ENCODE data around the gene ATF2. TPM values are rescaled to one million over a fixed set of nuclear protein-coding genes. Genes with fewer than 3 reads are reported as not detected.
A peak's percentile ranks its signal among the peaks of the same experiment; 100 is the strongest.

The ATF2 gene
- total and polyA plus RNA-seq, 2 of the 8 experiments (the other 6 are each of a cell fraction or from before 2014, with no cell fraction given), result 31.2 to 46.5 TPM

DNA sequence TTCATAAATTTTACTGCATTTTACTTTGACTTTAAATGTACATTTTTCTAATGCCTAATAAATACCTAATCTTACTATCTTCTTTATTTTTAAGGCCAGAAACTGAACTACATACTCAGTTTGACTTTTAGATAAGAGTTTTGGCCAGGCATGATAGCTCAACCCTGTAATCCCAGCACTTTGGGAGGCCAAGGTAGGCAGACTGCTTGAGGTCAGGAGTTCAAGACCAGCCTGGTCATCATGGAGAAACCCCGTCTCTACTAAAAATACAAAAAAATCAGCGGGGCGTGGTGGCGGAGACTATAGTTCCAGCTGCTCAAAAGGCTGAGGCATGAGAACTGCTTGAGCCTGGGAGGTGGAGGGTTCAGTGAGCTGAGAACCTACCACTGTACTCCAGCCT, 9.1 kb downstream of the ATF2 start:
- Histone ChIP-seq H4K91ac (replicated peaks; ENCODE audit: insufficient read length, low read length) (no peak overlapping the region), H3K4me3 (ENCODE audit: extremely low read depth in 1 of 4, insufficient read depth in 2 of 4, low read depth in 3 of 4, low read length in 4 of 4) (no peak overlapping the region), H4K8ac (ENCODE audit: extremely low read depth, insufficient read depth, low read length) (peak overlapping the region; percentile 51; the same call in 1 of the 2 replicates), H3K79me1 (ENCODE audit: low read depth, low read length) (peaks cover 6% of the 10 kb centered on the region; the same call in 1 of the 2 replicates), H2BK12ac (ENCODE audit: low read depth, low read length) (no peak overlapping the region), H4K5ac (ENCODE audit: insufficient read length, low read depth, low read length) (no peak overlapping the region), H3K18ac (ENCODE audit: extremely low read depth, low read length) (no peak overlapping the region), H3K4me2 (ENCODE audit: insufficient read depth in 1 of 2, low read depth in 2 of 2, low read length in 2 of 2) (no peak overlapping the region), H2AK5ac (ENCODE audit: low read depth, low read length) (no peak overlapping the region), H3K9me3 (ENCODE audit: insufficient read depth in 2 of 2, low read depth in 1 of 2, low read length in 1 of 2) (no peaks in the 10 kb centered on the region), H2BK120ac (replicated peaks; ENCODE audit: low read depth, low read length) (no peak overlapping the region), H3K4ac (replicated peaks; ENCODE audit: insufficient read length, low read depth, low read length) (no peak overlapping the region), H3K4me1 (replicated peaks in 1 of 4; ENCODE audit: control insufficient read depth in 3 of 4, insufficient read depth in 4 of 4, low read length in 3 of 4) (peaks cover 0 to 4% (median 0%) of the 10 kb centered on the region in 4 experiments; a peak in 1 of 7 replicates), H3K27ac (ENCODE audit: low read depth, low read length) (no peak overlapping the region), H3K36me3 (ENCODE audit: control insufficient read depth in 2 of 4, insufficient read depth in 4 of 4, low read length in 3 of 4) (peaks cover 0 to 4% (median 0%) of the 10 kb centered on the region in 4 experiments; a peak in 1 of 8 replicates), H3K14ac (ENCODE audit: insufficient read length) (no peak overlapping the region), H3K23ac (ENCODE audit: insufficient read length) (no peak overlapping the region), H2AFZ (ENCODE audit: low read length) (no peak overlapping the region), H3K9ac (replicated peaks in 1 of 4; ENCODE audit: extremely low read depth in 1 of 4, low read depth in 3 of 4, low read length in 3 of 4) (no peak overlapping the region), H3K79me2 (ENCODE audit: control insufficient read depth in 1 of 2, insufficient read depth in 2 of 2, low read length in 2 of 2) (peaks cover 26 to 94% of the 10 kb centered on the region in 2 experiments), H2BK5ac (ENCODE audit: low read depth, low read length) (no peak overlapping the region), H2BK15ac (ENCODE audit: low read length) (no peak overlapping the region), H2BK20ac (ENCODE audit: low read length) (no peak overlapping the region), H3K56ac (replicated peaks; ENCODE audit: insufficient read length, low read depth, low read length) (no peak overlapping the region), H4K20me1 (replicated peaks in 1 of 2; ENCODE audit: control insufficient read depth in 1 of 2, insufficient read depth in 2 of 2, low read length in 2 of 2) (peaks cover 6 to 11% of the 10 kb centered on the region in 2 experiments), H3K23me2 (ENCODE audit: low read depth, low read length) (no peaks in the 10 kb centered on the region), H3K27me3 (replicated peaks in 1 of 4; ENCODE audit: control insufficient read depth in 3 of 4, extremely low read depth in 1 of 4, insufficient read depth in 3 of 4, low read length in 3 of 4) (no peaks in the 10 kb centered on the region)
- CTCF ChIA-PET (ENCODE audit: partially characterized antibody), result interaction anchor here (0.6 kb wide), 1 partner anchor 112 kb away, joined by 3 read pairs; no protein-coding TSS in a partner anchor
- DNase-seq (ENCODE audit: low read depth in 1 of 2, low spot score in 2 of 2), result no peak
- FAIRE-seq, result no peak
- 91% methylated on average over 4 of the region's 4 CpGs; no CpG with 5 or more reads in 1 of the 2 experiments for WGBS, 2 experiments (ENCODE audit: extremely low coverage in 1 of 2, insufficient coverage in 1 of 2, insufficient read length in 1 of 2, insufficient replicate concordance in 2 of 2, low coverage in 1 of 2, low lambda C conversion rate in 2 of 2, missing lambda C conversion rate in 1 of 2)
- no peak for TF ChIP-seq CTBP2 (IDR thresholded peaks at IDR 0.05; ENCODE audit: borderline replicate concordance, insufficient read depth, insufficient read length, low read length)
- TF ChIP-seq POU5F1 (IDR thresholded peaks at IDR 0.05; ENCODE audit: low read depth, low read length), result no peak
- TF ChIP-seq RNF2 (IDR thresholded peaks at IDR 0.05; ENCODE audit: borderline replicate concordance, low read depth, low read length, missing control alignments, poor library complexity, severe bottlenecking), result no peak
- TF ChIP-seq EGR1 (IDR thresholded peaks at IDR 0.05; ENCODE audit: borderline replicate concordance, low read depth, low read length), result no peak
- no peak for TF ChIP-seq NRF1 (IDR thresholded peaks at IDR 0.05; ENCODE audit: low read depth, low read length)
- no peak for TF ChIP-seq TAF1 (IDR thresholded peaks at IDR 0.05; ENCODE audit: low read depth, low read length)
- no peak for TF ChIP-seq E2F6 (IDR thresholded peaks at IDR 0.05)
- no peak for TF ChIP-seq EZH2 (IDR thresholded peaks at IDR 0.05; ENCODE audit: low read depth, low read length, severe bottlenecking)
- no peak for TF ChIP-seq EP300 (IDR thresholded peaks at IDR 0.05; ENCODE audit: borderline replicate concordance in 1 of 2, low read depth in 2 of 2, low read length in 2 of 2)
- no peak for TF ChIP-seq SP4 (IDR thresholded peaks at IDR 0.05; ENCODE audit: low read length)
- TF ChIP-seq CEBPB (IDR thresholded peaks at IDR 0.05; ENCODE audit: low read depth, low read length), result no peak
- TF ChIP-seq TEAD4 (IDR thresholded peaks at IDR 0.05; ENCODE audit: low read depth, low read length), result no peak
- POLR2A ChIA-PET (ENCODE audit: partially characterized antibody), result interaction anchor here (0.7 kb wide), 1 partner anchor 8 kb away, joined by 5 read pairs; no protein-coding TSS in a partner anchor
